IMR-90 (cell line): ENCODE measurements around the gene DUSP14. TPM values are rescaled to one million over a fixed set of nuclear protein-coding genes. Genes with fewer than 3 reads are reported as not detected.

ENCODE experiments used
- ATAC-seq: fragments of 200-7000 bp; cut with Tn5 transposase; 2 replicates; pipeline ENCODE4 v1.9.1; 2020; ENCODE audit warnings: low read depth, mild to moderate bottlenecking, moderate library complexity
- BruUV-seq: library from RNA; stranded (reverse); fragments of 400-500 nt; replicated peaks from 2 replicates; lab custom pipeline; 2021; lab: Mats Ljungman, UMichigan
- CTCF ChIA-PET: fragments of 300-600 bp; formaldehyde crosslinking; extraction: SDS; loops from one replicate; lab custom pipeline; 2021; ENCODE audit warnings: antibody characterized with exemption; lab: Yijun Ruan, JAX
- POLR2A ChIA-PET: fragments of 300-600 bp; sonication (Branson Sonifier 250); formaldehyde crosslinking; loops from one replicate; lab custom pipeline; 2022; ENCODE audit warnings: antibody characterized with exemption; ENCODE audit not compliant: unreplicated experiment; lab: Charles Lee
- DNase-seq: peaks from one replicate; pipeline ENCODE4 v3.0.0; 2013
- H2AFZ ChIP-seq: replicated peaks from 2 replicates; pipeline ENCODE3; 2013; ENCODE audit warnings: low read length, mild to moderate bottlenecking; ENCODE audit not compliant: poor library complexity
- H2AK5ac ChIP-seq: 2 replicates; pipeline ENCODE4 v1.6.1; 2013; ENCODE audit warnings: low read depth, low read length, inconsistent platforms
- H2AK9ac ChIP-seq: replicated peaks from 2 replicates; pipeline ENCODE3; 2013; ENCODE audit warnings: mild to moderate bottlenecking, low read depth, low read length, moderate library complexity; ENCODE audit not compliant: poor library complexity
- H2BK120ac ChIP-seq: 2 replicates; pipeline ENCODE4 v1.6.1; 2013; ENCODE audit warnings: low read depth, low read length, inconsistent platforms
- H2BK15ac ChIP-seq: 3 replicates; pipeline ENCODE4 v1.6.1; 2013; ENCODE audit warnings: low read depth, low read length, inconsistent platforms
- H2BK20ac ChIP-seq: 2 replicates; pipeline ENCODE4 v1.6.1; 2013; ENCODE audit warnings: low read depth, mild to moderate bottlenecking, inconsistent platforms, low read length, moderate library complexity
- H2BK5ac ChIP-seq: 2 replicates; pipeline ENCODE4 v1.6.1; 2013; ENCODE audit warnings: mild to moderate bottlenecking, low read depth, low read length, inconsistent platforms; ENCODE audit not compliant: poor library complexity, severe bottlenecking
- H3K14ac ChIP-seq: replicated peaks from 2 replicates; pipeline ENCODE4 v1.6.1; 2013; ENCODE audit warnings: low read depth, low read length, inconsistent platforms
- H3K18ac ChIP-seq: 2 replicates; pipeline ENCODE4 v1.6.1; 2013; ENCODE audit warnings: low read depth, low read length, control low read depth
- H3K23ac ChIP-seq: 2 replicates; pipeline ENCODE4 v1.6.1; 2013; ENCODE audit warnings: low read depth, low read length, inconsistent platforms
- H3K27ac ChIP-seq: 2 replicates; pipeline ENCODE4 v1.5.1; 2013; ENCODE audit warnings: mild to moderate bottlenecking, control low read depth, low read length; ENCODE audit not compliant: insufficient read depth
- H3K27me3 ChIP-seq: 2 replicates; pipeline ENCODE4 v1.6.1; 2013; ENCODE audit warnings: low read length; ENCODE audit not compliant: control insufficient read depth, insufficient read depth
- H3K36me3 ChIP-seq: 2 replicates; pipeline ENCODE4 v1.6.1; 2013; ENCODE audit warnings: low read length, mixed read lengths; ENCODE audit not compliant: control insufficient read depth, insufficient read depth
- H3K4ac ChIP-seq: 2 replicates; pipeline ENCODE4 v1.6.1; 2013; ENCODE audit warnings: low read depth, low read length, inconsistent platforms
- H3K4me1 ChIP-seq: 2 replicates; pipeline ENCODE4 v1.6.1; 2013; ENCODE audit warnings: low read length, mixed read lengths; ENCODE audit not compliant: control insufficient read depth, insufficient read depth
- H3K4me2 ChIP-seq: 2 replicates; pipeline ENCODE4 v1.6.1; 2013; ENCODE audit warnings: low read depth, mild to moderate bottlenecking, control low read depth, low read length, moderate library complexity
- H3K4me3 ChIP-seq: 2 replicates; pipeline ENCODE4 v1.5.1; 2013; ENCODE audit warnings: low read depth, mild to moderate bottlenecking, control low read depth, low read length, moderate library complexity; ENCODE audit not compliant: insufficient read depth
- H3K56ac ChIP-seq: 2 replicates; pipeline ENCODE4 v1.6.1; 2013; ENCODE audit warnings: low read length, inconsistent platforms; ENCODE audit not compliant: insufficient read depth; ENCODE audit errors: extremely low read depth
- H3K79me1 ChIP-seq, 2 experiments: 2 replicates each; pipeline ENCODE4 v1.6.1; 2013; ENCODE audit warnings: low read length in 2 of 2, inconsistent platforms in 1 of 2, low read depth in 1 of 2
- H3K9ac ChIP-seq: 2 replicates; pipeline ENCODE4 v1.6.1; 2013; ENCODE audit warnings: low read depth, low read length, control low read depth
- H3K9me1 ChIP-seq: 2 replicates; pipeline ENCODE4 v1.6.1; 2013; ENCODE audit warnings: low read length, inconsistent platforms; ENCODE audit not compliant: insufficient read depth
- H3K9me3 ChIP-seq: 2 replicates; pipeline ENCODE4 v1.6.1; 2013; ENCODE audit warnings: low read length; ENCODE audit not compliant: control insufficient read depth, insufficient read depth
- H4K20me1 ChIP-seq: 2 replicates; pipeline ENCODE4 v1.6.1; 2013; ENCODE audit warnings: low read length, inconsistent platforms; ENCODE audit not compliant: insufficient read depth
- H4K5ac ChIP-seq: 2 replicates; pipeline ENCODE4 v1.6.1; 2013; ENCODE audit warnings: mild to moderate bottlenecking, low read depth, low read length, control low read depth
- H4K8ac ChIP-seq, 2 experiments: 2 replicates each; pipeline ENCODE4 v1.6.1; 2013; ENCODE audit warnings: low read depth in 2 of 2, low read length in 2 of 2, control low read depth in 1 of 2, inconsistent platforms in 1 of 2
- H4K91ac ChIP-seq: 2 replicates; pipeline ENCODE4 v1.6.1; 2013; ENCODE audit warnings: low read depth, low read length, inconsistent platforms; ENCODE audit not compliant: insufficient read depth
- BHLHE40 ChIP-seq: fragments of 150-350 bp; IDR thresholded peaks from 2 replicates; pipeline ENCODE4 v1.6.1; 2016; ENCODE audit warnings: mild to moderate bottlenecking, low read depth, low read length
- MAZ ChIP-seq: IDR thresholded peaks from 2 replicates; pipeline ENCODE4 v1.6.1; 2012; ENCODE audit warnings: low read depth, mild to moderate bottlenecking, low read length, improper control_type of control experiment, moderate library complexity, borderline replicate concordance
- MXI1 ChIP-seq: IDR thresholded peaks from 2 replicates; pipeline ENCODE4 v1.6.1; 2012; ENCODE audit warnings: low read depth, mild to moderate bottlenecking, low read length, moderate library complexity, borderline replicate concordance
- POLR2A ChIP-seq: IDR thresholded peaks from 2 replicates; pipeline ENCODE4 v1.6.1; 2012; ENCODE audit warnings: mild to moderate bottlenecking, low read depth, low read length
- RAD21 ChIP-seq: IDR thresholded peaks from 2 replicates; pipeline ENCODE4 v1.6.1; 2012; ENCODE audit warnings: low read length, improper control_type of control experiment
- RCOR1 ChIP-seq: IDR thresholded peaks from 2 replicates; pipeline ENCODE4 v1.6.1; 2012; ENCODE audit warnings: mild to moderate bottlenecking, low read length, improper control_type of control experiment; ENCODE audit not compliant: insufficient replicate concordance
- RFX5 ChIP-seq: IDR thresholded peaks from 2 replicates; pipeline ENCODE4 v1.8.0; 2012; ENCODE audit warnings: low read depth, mild to moderate bottlenecking, low read length, moderate library complexity
- SMC3 ChIP-seq: fragments of 150-350 bp; IDR thresholded peaks from 2 replicates; pipeline ENCODE4 v1.6.1; 2016; ENCODE audit warnings: low read depth, mild to moderate bottlenecking, antibody characterized with exemption, low read length, moderate library complexity
- WGBS, 2 experiments: methylation state at CpG; one replicate each; pipeline versions ENCODE4 v1.1.5 to v1.1.7; 2013; ENCODE audit warnings: missing lambda C conversion rate in 2 of 2; ENCODE audit not compliant: insufficient read length in 1 of 2; ENCODE audit errors: extremely low coverage in 2 of 2; 5-methylcytosine and 5-hydroxymethylcytosine counted together
- dilution Hi-C: fragments of 300-500 bp; cut with HindIII; formaldehyde crosslinking; loops from one replicate; pipeline ENCODE4 v1.14.3; 2018; ENCODE audit warnings: low sequenced_read_pairs; ENCODE audit not compliant: unreplicated experiment
- in situ Hi-C: fragments of 300-500 bp; cut with MboI; formaldehyde crosslinking; loops from 3 replicates; pipeline ENCODE4 v1.14.3; 2019; ENCODE audit warnings: low sequenced_read_pairs, inconsistent platforms, mixed read lengths
- intact Hi-C: fragments of 100-400 bp; cut with micrococcal nuclease; formaldehyde crosslinking; loops from 2 replicates; pipeline ENCODE4 v1.10.0; 2022
- polyA plus RNA-seq, 3 experiments: library from polyadenylated mRNA; depleted of rRNA; stranded (reverse); fragments of >200 nt; gene quantifications; 2 replicates each; pipeline ENCODE4 v1.2.3, GENCODE V29; 2012; ENCODE audit warnings: low replicate concordance in 1 of 3
- total RNA-seq: library from RNA; depleted of rRNA; stranded (reverse); fragments of >200 nt; gene quantifications from 2 replicates; pipeline ENCODE4 v1.2.3, GENCODE V29; 2012
- TF ChIP-seq, protein P1 (sequence below): fragments of 150-350 bp; IDR thresholded peaks from 2 replicates; pipeline ENCODE4 v1.6.1; 2016; ENCODE audit warnings: low read depth, mild to moderate bottlenecking, low read length, moderate library complexity, borderline replicate concordance

Gene DUSP14
- total and polyA plus RNA-seq, 2 of the 4 experiments (the other 2 are of a cell fraction): 97.5 to 127 TPM

DNA sequence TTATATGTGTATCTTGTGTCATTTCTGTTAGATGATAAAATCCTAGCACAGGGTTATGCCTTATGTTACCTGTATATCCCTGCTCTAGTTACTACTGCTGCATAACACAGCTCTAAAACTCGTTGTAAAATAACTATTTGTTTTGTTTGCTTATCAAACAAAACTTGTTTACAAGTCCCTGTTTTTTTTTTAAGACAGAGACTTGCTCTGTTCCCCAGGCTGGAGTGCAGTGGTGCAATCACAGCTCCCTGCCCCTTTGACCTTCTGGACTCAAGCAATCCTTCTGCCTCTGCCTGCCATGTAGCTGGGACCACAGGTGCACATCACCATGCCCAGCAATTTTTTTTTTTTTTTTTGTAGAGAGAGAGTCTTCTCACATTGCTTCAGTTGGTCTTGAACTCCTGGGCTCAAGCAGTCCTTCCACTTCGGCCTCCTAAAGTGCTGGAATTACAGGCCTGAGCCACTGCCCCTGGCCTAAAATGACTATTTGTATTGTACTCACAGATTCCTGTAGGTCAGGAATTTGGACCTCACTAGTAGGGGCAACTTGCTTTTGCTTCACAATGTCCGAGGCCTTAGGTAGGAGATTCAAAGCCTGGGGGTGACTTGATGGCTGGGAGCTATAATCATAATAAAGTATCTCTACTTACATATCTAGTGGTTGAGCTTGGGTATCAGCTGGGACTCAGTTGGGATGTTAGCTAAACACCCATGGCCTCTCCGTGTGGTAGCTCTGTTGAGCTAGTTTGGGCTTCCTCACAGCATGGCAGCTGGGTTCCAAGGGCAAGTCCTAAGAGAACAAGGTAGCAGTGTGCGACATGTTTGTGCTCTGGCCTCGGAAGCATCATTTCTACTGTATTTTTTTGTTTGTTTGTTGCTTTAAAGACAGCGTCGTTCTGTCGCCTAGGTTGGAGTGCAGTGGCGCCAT, 12.6 kb downstream of the DUSP14 start:
- Histone ChIP-seq H2BK15ac (no peak overlapping the region), H3K23ac (no peak overlapping the region), H3K4me1 (peaks cover 5% of the 10 kb centered on the region; the same call in 1 of the 2 replicates), H3K36me3 (peaks cover 10% of the 10 kb centered on the region), H4K91ac (no peak overlapping the region), H3K14ac (no peak overlapping the region), H2AK5ac (no peak overlapping the region), H3K4me2 (no peak overlapping the region), H3K56ac (no peak overlapping the region), H3K27me3 (no peaks in the 10 kb centered on the region), H2BK5ac (no peak overlapping the region), H3K4me3 (no peak overlapping the region), H3K18ac (no peak overlapping the region), H3K9me1 (peaks cover 42% of the 10 kb centered on the region), H4K8ac (no peak overlapping the region), H2AK9ac (no peak overlapping the region), H4K5ac (no peak overlapping the region), H2BK120ac (no peak overlapping the region), H4K20me1 (peaks cover 95% of the 10 kb centered on the region), H3K9me3 (no peaks in the 10 kb centered on the region), H3K27ac (no peak overlapping the region), H3K4ac (no peak overlapping the region), H2AFZ (no peak overlapping the region), H3K79me1 (peaks cover 0 to 72% of the 10 kb centered on the region in 2 experiments; a peak in 2 of 4 replicates), H3K9ac (no peak overlapping the region), H2BK20ac (no peak overlapping the region)
- dilution Hi-C loops: no loop called here
- WGBS, 2 experiments: 100% methylated on average over 2 of the region's 10 CpGs; no CpG with 5 or more reads in 1 of the 2 experiments
- POLR2A ChIA-PET: no interaction called here
- TF ChIP-seq POLR2A (no peak), MAZ (no peak), BHLHE40 (no peak), RAD21 (no peak), RCOR1 (no peak), SMC3 (no peak), MXI1 (no peak), RFX5 (no peak)
- TF ChIP-seq, protein P1, sequence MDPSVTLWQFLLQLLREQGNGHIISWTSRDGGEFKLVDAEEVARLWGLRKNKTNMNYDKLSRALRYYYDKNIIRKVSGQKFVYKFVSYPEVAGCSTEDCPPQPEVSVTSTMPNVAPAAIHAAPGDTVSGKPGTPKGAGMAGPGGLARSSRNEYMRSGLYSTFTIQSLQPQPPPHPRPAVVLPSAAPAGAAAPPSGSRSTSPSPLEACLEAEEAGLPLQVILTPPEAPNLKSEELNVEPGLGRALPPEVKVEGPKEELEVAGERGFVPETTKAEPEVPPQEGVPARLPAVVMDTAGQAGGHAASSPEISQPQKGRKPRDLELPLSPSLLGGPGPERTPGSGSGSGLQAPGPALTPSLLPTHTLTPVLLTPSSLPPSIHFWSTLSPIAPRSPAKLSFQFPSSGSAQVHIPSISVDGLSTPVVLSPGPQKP: no peak
- CTCF ChIA-PET: interaction anchor here (0.6 kb wide), 1 partner anchor 22 kb away, joined by 3 read pairs; no protein-coding TSS in a partner anchor
- in situ Hi-C loops: no loop called here
- intact Hi-C loops: no loop called here
- no TSS peak for BruUV-seq
- no peak for DNase-seq
- ATAC-seq: no peak
